B cell (primary cell): ENCODE measurements around the gene TLCD3B. TPM values are rescaled to one million over a fixed set of nuclear protein-coding genes. Genes with fewer than 3 reads are reported as not detected.
A peak's percentile ranks its signal among the peaks of the same experiment; 100 is the strongest.

Source experiments
- ATAC-seq: fragments of 200-7000 bp; cut with Tn5 transposase; one replicate; pipeline ENCODE4 v1.10.0; 2021; ENCODE audit warnings: low read depth, mild to moderate bottlenecking, moderate number of reproducible peaks, moderate library complexity
- CTCF ChIA-PET: fragments of 350-600 bp; sonication (Branson Sonifier 250); formaldehyde crosslinking; loops from one replicate; lab custom pipeline; 2021; ENCODE audit warnings: antibody characterized with exemption, inconsistent platforms; lab: Charles Lee
- POLR2A ChIA-PET: fragments of 350-600 bp; sonication (Branson Sonifier 250); formaldehyde crosslinking; loops from one replicate; lab custom pipeline; 2021; ENCODE audit warnings: antibody characterized with exemption; lab: Charles Lee
- DNase-seq: peaks from one replicate; pipeline ENCODE4 v3.0.0; 2013
- H2AFZ ChIP-seq: 2 replicates; pipeline ENCODE4 v1.6.1; 2012; ENCODE audit warnings: mild to moderate bottlenecking, low read depth, low read length; ENCODE audit not compliant: insufficient read depth, poor library complexity, severe bottlenecking
- H3K27ac ChIP-seq, 2 donors: 1 replicate in 1 of 2; 2 replicates in 1 of 2; pipeline ENCODE4 v1.5.1; 2012 to 2013; ENCODE audit warnings: low read length in 2 of 2, mild to moderate bottlenecking in 2 of 2, moderate library complexity in 1 of 2
- H3K27me3 ChIP-seq, 4 experiments: fragments of 200-600 bp in 1 of 4; sonication (generic) in 1 of 4; replicated peaks in 1 of 4; 1 replicate in 2 of 4; 2 replicates in 2 of 4; pipeline versions ENCODE4 v1.6.1 to v1.7.0; 2013 to 2016; ENCODE audit warnings: low read length in 3 of 4, mild to moderate bottlenecking in 2 of 4, mixed read lengths in 1 of 4, moderate library complexity in 1 of 4; ENCODE audit not compliant: insufficient read depth in 4 of 4, control insufficient read depth in 3 of 4; ENCODE audit errors: control extremely low read depth in 1 of 4
- H3K36me3 ChIP-seq, 2 experiments: replicated peaks in 1 of 2; 1 replicate in 1 of 2; 2 replicates in 1 of 2; pipeline versions ENCODE4 v1.6.1 to v1.7.1; 2013; ENCODE audit warnings: low read length in 1 of 2; ENCODE audit not compliant: insufficient read depth in 2 of 2, control insufficient read depth in 1 of 2; ENCODE audit errors: control extremely low read depth in 1 of 2, extremely low read depth in 1 of 2
- H3K4me1 ChIP-seq, 2 donors: fragments of 200-600 bp in 1 of 2; sonication (generic) in 1 of 2; 1 replicate in 1 of 2; 2 replicates in 1 of 2; pipeline versions ENCODE4 v1.5.1 to v1.6.1; 2013 to 2017; ENCODE audit warnings: low read length in 2 of 2; ENCODE audit not compliant: control insufficient read depth in 2 of 2, insufficient read depth in 2 of 2
- H3K4me2 ChIP-seq: replicated peaks from 2 replicates; pipeline ENCODE3; 2012; ENCODE audit warnings: mild to moderate bottlenecking, low read depth, low read length; ENCODE audit not compliant: poor library complexity, severe bottlenecking
- H3K4me3 ChIP-seq, 5 experiments: fragments of 200-600 bp in 1 of 5; sonication (generic) in 1 of 5; 1 replicate in 3 of 5; 2 replicates in 2 of 5; pipeline versions ENCODE4 v1.5.1 to v1.7.0; 2011 to 2016; ENCODE audit warnings: low read length in 4 of 5, mild to moderate bottlenecking in 4 of 5, low read depth in 2 of 5, control low read depth in 1 of 5, moderate library complexity in 1 of 5; ENCODE audit not compliant: insufficient read depth in 1 of 5; ENCODE audit errors: control extremely low read depth in 1 of 5, extremely low read depth in 1 of 5
- H3K79me2 ChIP-seq: fragments of 200-600 bp; sonication (generic); one replicate; pipeline ENCODE4 v1.6.0; 2016; ENCODE audit warnings: low read length; ENCODE audit not compliant: control insufficient read depth, insufficient read depth
- H3K9ac ChIP-seq: fragments of 200-600 bp; sonication (generic); 2 replicates; pipeline ENCODE4 v1.6.1; 2017; ENCODE audit warnings: mild to moderate bottlenecking, low read length, moderate library complexity
- H3K9me3 ChIP-seq, 3 donors: one replicate each; pipeline versions ENCODE4 v1.6.1 to v1.7.1; 2013; ENCODE audit warnings: low read length in 2 of 3; ENCODE audit not compliant: control insufficient read depth in 2 of 3, insufficient read depth in 1 of 3; ENCODE audit errors: control extremely low read depth in 1 of 3
- H4K20me1 ChIP-seq: 2 replicates; pipeline ENCODE4 v1.6.0; 2012; ENCODE audit warnings: mild to moderate bottlenecking, low read length; ENCODE audit not compliant: insufficient read depth, control insufficient read depth, poor library complexity, severe bottlenecking
- H3K27ac Mint-ChIP-seq: one replicate; pipeline ENCODE4 v1.8.0; 2021; ENCODE audit warnings: mixed read lengths
- H3K27me3 Mint-ChIP-seq: one replicate; pipeline ENCODE4 v1.8.0; 2021; ENCODE audit warnings: mixed read lengths
- H3K4me1 Mint-ChIP-seq: one replicate; pipeline ENCODE4 v1.8.0; 2021; ENCODE audit warnings: mixed read lengths
- H3K4me3 Mint-ChIP-seq: one replicate; pipeline ENCODE4 v1.8.0; 2021; ENCODE audit warnings: mixed read lengths
- H3K9me3 Mint-ChIP-seq: one replicate; pipeline ENCODE4 v1.8.0; 2022; ENCODE audit warnings: mixed read lengths; ENCODE audit not compliant: insufficient read depth
- CTCF ChIP-seq: fragments of 200-600 bp; IDR thresholded peaks from one replicate; pipeline ENCODE4 v1.8.0; 2022; ENCODE audit warnings: antibody characterized with exemption, mild to moderate bottlenecking
- EZH2 ChIP-seq: IDR thresholded peaks from 2 replicates; pipeline ENCODE4 v1.6.1; 2012; ENCODE audit warnings: borderline replicate concordance, low read depth, mild to moderate bottlenecking, moderate library complexity, low read length; ENCODE audit not compliant: insufficient read depth, poor library complexity, severe bottlenecking
- WGBS: methylation state at CpG from one replicate; pipeline ENCODE4 v1.1.5; 2013; ENCODE audit warnings: missing lambda C conversion rate; ENCODE audit not compliant: insufficient coverage; 5-methylcytosine and 5-hydroxymethylcytosine counted together
- intact Hi-C: fragments of 100-400 bp; cut with micrococcal nuclease; formaldehyde crosslinking; loops from one replicate; pipeline ENCODE4 v1.10.0; 2022
- polyA plus RNA-seq: library from polyadenylated mRNA; depleted of rRNA; stranded (reverse); fragments of >200 nt; gene quantifications from 2 replicates; pipeline ENCODE4 v1.2.3, GENCODE V29; 2012
- total RNA-seq, 2 donors: library from RNA; stranded (reverse); fragments of 120-200 nt in 1 of 2; gene quantifications; 1 replicate in 1 of 2; 2 replicates in 1 of 2; pipeline versions ENCODE4 v1.2.3 to v1.2.4, GENCODE V29; 2013 to 2022

TLCD3B gene
- total and polyA plus RNA-seq, 2 donors (not counting 1 experiment from before 2014, with no cell fraction given) = not detected

- WGBS = under 1% methylated on average over 96 of the region's 99 CpGs
- Histone ChIP-seq H3K27me3 (no peaks in the 10 kb centered on the region), H4K20me1 (peaks cover 42% of the 10 kb centered on the region), H3K4me2 (peak within 1 kb of the TSS; percentile 95), H3K79me2 (peaks cover 57% of the 10 kb centered on the region), H2AFZ (peak within 1 kb of the TSS; percentile 96), H3K4me3 (peak within 1 kb of the TSS; percentile 73 to 96 (median 87)), H3K9me3 (no peaks in the 10 kb centered on the region), H3K9ac (peak within 1 kb of the TSS; percentile 73), H3K4me1 (peaks cover 16 to 42% of the 10 kb centered on the region in 2 donors), H3K36me3 (peaks cover 10 to 33% of the 10 kb centered on the region in 2 experiments), H3K27ac (peak within 1 kb of the TSS; percentile 82 to 88)
- intact Hi-C loops = loop anchor here (1.0 to 10.0 kb wide), 10 partner anchors 10 to 629 kb away; partner anchors contain the start of genes FBRS, HIRIP3, MAPK3 and MYL11
- peak; percentile 83 for ATAC-seq
- TF ChIP-seq EZH2 = no peak
- TF ChIP-seq CTCF = no peak
- Mint-ChIP-seq H3K27ac (peak within 1 kb of the TSS; percentile 99), H3K4me1 (peaks cover 31% of the 10 kb centered on the region), H3K4me3 (peak within 1 kb of the TSS; percentile 100), H3K27me3 (no peaks in the 10 kb centered on the region), H3K9me3 (no peaks in the 10 kb centered on the region)
- CTCF ChIA-PET = interaction anchor here (0.5 to 2.0 kb wide), 15 partner anchors 11 to 564 kb away, joined by 3 to 28 read pairs (median 3); partner anchors contain the start of genes GDPD3, TBX6 and YPEL3
- POLR2A ChIA-PET = interaction anchor here (0.5 to 3.0 kb wide), 18 partner anchors 10 to 1141 kb away, joined by 3 to 61 read pairs (median 4); partner anchors contain the start of genes CORO1A, DCTPP1, TBC1D10B and TBX6
- peak; percentile 97 for DNase-seq
These were observed 34.3 kb upstream of the TLCD3B start, which contains the start of gene ALDOA for GRCh38 chr16:30065102-30065942. ALDOA (plus strand) TSS chr16:30065760; CDS start chr16:30066898, 1,138 bp downstream.
